ENCODE measurements around the gene BIRC2.

- TF ChIP-seq, protein P1, sequence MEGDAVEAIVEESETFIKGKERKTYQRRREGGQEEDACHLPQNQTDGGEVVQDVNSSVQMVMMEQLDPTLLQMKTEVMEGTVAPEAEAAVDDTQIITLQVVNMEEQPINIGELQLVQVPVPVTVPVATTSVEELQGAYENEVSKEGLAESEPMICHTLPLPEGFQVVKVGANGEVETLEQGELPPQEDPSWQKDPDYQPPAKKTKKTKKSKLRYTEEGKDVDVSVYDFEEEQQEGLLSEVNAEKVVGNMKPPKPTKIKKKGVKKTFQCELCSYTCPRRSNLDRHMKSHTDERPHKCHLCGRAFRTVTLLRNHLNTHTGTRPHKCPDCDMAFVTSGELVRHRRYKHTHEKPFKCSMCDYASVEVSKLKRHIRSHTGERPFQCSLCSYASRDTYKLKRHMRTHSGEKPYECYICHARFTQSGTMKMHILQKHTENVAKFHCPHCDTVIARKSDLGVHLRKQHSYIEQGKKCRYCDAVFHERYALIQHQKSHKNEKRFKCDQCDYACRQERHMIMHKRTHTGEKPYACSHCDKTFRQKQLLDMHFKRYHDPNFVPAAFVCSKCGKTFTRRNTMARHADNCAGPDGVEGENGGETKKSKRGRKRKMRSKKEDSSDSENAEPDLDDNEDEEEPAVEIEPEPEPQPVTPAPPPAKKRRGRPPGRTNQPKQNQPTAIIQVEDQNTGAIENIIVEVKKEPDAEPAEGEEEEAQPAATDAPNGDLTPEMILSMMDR (IDR thresholded peaks at IDR 0.05; ENCODE audit: low read depth, low read length): no peak
- TF ChIP-seq EZH2phosphoT487 (IDR thresholded peaks at IDR 0.05; ENCODE audit: low read depth): no peak
Observed at GRCh38 chr11:102395720-102396393, 48.8 kb downstream of the BIRC2 start.

Data from OCI-LY3 (cell line).